ENCODE data around the gene NDFIP1.

- no peak for TF ChIP-seq CTCF (IDR thresholded peaks at IDR 0.05)
- TF ChIP-seq POLR2AphosphoS5 (IDR thresholded peaks at IDR 0.05) = no peak
- no peak for TF ChIP-seq POLR2A (IDR thresholded peaks at IDR 0.05)
Observed at GRCh38 chr5:142178651-142179050, 70.1 kb downstream of the NDFIP1 start.

All from transverse colon (tissue), 4 donors.